Prostate gland (tissue), 2 donors: ENCODE results near the gene MILR1. TPM values are rescaled to one million over a fixed set of nuclear protein-coding genes. Genes with fewer than 3 reads are reported as not detected.

Experiments
- DNase-seq: peaks from one replicate; pipeline ENCODE4 v3.0.0-alpha.2; 2019; ENCODE audit warnings: low spot score
- H3K27ac ChIP-seq, 2 donors: fragments of 200-600 bp; sonication (generic); 2 replicates each; pipeline ENCODE4 v1.5.1; 2017 to 2019
- H3K27me3 ChIP-seq: fragments of 200-600 bp; sonication (generic); replicated peaks from 2 replicates; pipeline ENCODE4 v1.5.1; 2019; ENCODE audit not compliant: insufficient read depth
- H3K36me3 ChIP-seq, 2 donors: fragments of 200-600 bp; sonication (generic); 1 replicate in 1 of 2; 2 replicates in 1 of 2; pipeline versions ENCODE4 v1.5.1 to v1.8.1; 2017 to 2019
- H3K4me1 ChIP-seq: fragments of 200-600 bp; sonication (generic); replicated peaks from 2 replicates; pipeline ENCODE4 v1.5.1; 2019
- H3K4me3 ChIP-seq, 2 donors: fragments of 200-600 bp; sonication (generic); 2 replicates each; pipeline ENCODE4 v1.5.1; 2017 to 2019
- H3K9me3 ChIP-seq: fragments of 200-600 bp; sonication (generic); 2 replicates; pipeline ENCODE4 v1.5.1; 2017
- POLR2A ChIP-seq: fragments of 450-650 bp; IDR thresholded peaks from one replicate; pipeline ENCODE4 v1.6.1; 2016; ENCODE audit warnings: antibody characterized with exemption, mild to moderate bottlenecking
- POLR2AphosphoS5 ChIP-seq: sonication (generic); formaldehyde crosslinking; IDR thresholded peaks from one replicate; pipeline ENCODE4 v1.6.1; 2017; ENCODE audit warnings: antibody characterized with exemption
- WGBS: methylation state at CpG from one replicate; pipeline ENCODE4 v1.1.5; 2018; 5-methylcytosine and 5-hydroxymethylcytosine counted together
- intact Hi-C: fragments of 100-400 bp; cut with DNase I; formaldehyde crosslinking; loops from one replicate; pipeline ENCODE4 v1.14.2; 2022
- total RNA-seq, 2 donors: library from RNA; depleted of rRNA; stranded (reverse); fragments of >200 nt; gene quantifications; one replicate each; pipeline ENCODE4 v1.1.0, GENCODE V29; 2016
- TF ChIP-seq, protein P1 (sequence below), 4 experiments: fragments of 200-600 bp in 2 of 4; fragments of 450-650 bp in 2 of 4; sonication (generic) in 2 of 4; IDR thresholded peaks; 1 replicate in 3 of 4; 2 replicates in 1 of 4; pipeline ENCODE4 v1.5.1; 2016 to 2019; ENCODE audit warnings: antibody characterized with exemption in 4 of 4, mild to moderate bottlenecking in 2 of 4, moderate library complexity in 2 of 4

Gene MILR1
- total RNA-seq, 2 donors from 2014 or later: 0.77 to 4.3 TPM

DNA sequence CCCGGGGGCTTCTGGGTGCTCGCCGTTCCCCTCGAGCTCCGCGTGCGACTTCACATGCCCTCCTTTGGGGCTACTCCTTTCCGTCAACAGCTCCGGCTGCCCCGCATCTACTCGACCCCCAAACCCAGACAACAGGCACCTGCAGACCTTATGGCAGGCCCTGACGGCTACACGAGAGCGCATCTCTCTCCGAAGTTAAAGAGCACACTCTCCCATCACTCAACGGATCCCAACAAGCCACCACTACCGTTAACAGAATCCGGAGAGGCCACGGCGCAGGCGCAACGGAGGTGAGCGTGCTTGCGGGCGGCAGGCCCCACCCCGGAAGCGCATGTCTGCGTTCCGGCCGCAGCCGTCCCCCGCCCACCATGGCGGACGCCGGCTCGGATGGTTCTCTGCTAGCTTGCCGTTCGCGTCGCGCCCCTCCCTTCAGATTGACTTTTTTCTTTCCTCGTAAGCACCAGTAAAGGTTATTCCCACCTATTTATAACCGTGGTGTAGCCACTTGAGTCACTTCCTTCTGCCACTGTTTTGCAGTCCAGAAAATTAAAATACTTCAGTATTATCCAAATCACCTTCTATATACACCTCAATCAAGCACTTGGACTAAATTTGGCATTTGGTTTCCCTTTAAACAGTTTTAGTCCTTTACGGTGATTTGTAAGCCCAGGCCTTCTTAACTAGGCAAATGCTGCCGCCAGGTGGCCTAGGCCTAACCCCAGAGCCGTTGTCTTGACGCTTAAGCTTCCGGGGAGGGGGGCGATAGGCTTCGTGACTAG, 48.1 kb downstream of the MILR1 start, which contains the start of gene POLG2:
POLG2 (minus strand) TSS at position 269 of the 779 bp plus-strand sequence; CDS start at position 183, 86 bp downstream.
- H3K4me3 ChIP-seq: peak within 1 kb of the TSS; percentile 61 to 62
- DNase-seq: peak; percentile 85
- no peaks in the 10 kb centered on the region for H3K9me3 ChIP-seq
- H3K36me3 ChIP-seq: peaks cover 14 to 22% of the 10 kb centered on the region in 2 donors
- TF ChIP-seq POLR2AphosphoS5: peak; percentile 94
- peak; percentile 51 for TF ChIP-seq POLR2A
- TF ChIP-seq, protein P1, sequence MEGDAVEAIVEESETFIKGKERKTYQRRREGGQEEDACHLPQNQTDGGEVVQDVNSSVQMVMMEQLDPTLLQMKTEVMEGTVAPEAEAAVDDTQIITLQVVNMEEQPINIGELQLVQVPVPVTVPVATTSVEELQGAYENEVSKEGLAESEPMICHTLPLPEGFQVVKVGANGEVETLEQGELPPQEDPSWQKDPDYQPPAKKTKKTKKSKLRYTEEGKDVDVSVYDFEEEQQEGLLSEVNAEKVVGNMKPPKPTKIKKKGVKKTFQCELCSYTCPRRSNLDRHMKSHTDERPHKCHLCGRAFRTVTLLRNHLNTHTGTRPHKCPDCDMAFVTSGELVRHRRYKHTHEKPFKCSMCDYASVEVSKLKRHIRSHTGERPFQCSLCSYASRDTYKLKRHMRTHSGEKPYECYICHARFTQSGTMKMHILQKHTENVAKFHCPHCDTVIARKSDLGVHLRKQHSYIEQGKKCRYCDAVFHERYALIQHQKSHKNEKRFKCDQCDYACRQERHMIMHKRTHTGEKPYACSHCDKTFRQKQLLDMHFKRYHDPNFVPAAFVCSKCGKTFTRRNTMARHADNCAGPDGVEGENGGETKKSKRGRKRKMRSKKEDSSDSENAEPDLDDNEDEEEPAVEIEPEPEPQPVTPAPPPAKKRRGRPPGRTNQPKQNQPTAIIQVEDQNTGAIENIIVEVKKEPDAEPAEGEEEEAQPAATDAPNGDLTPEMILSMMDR (IDR thresholded peaks at IDR 0.05): peak in 3 of 4 experiments; percentile 14 to 51 (median 37)
- peak within 1 kb of the TSS; percentile 70 to 71 for H3K27ac ChIP-seq
- intact Hi-C loops: no loop called here
- peaks cover 14% of the 10 kb centered on the region for H3K4me1 ChIP-seq
- under 1% methylated on average over 50 of the region's 50 CpGs for WGBS
- H3K27me3 ChIP-seq: no peaks in the 10 kb centered on the region

DNA sequence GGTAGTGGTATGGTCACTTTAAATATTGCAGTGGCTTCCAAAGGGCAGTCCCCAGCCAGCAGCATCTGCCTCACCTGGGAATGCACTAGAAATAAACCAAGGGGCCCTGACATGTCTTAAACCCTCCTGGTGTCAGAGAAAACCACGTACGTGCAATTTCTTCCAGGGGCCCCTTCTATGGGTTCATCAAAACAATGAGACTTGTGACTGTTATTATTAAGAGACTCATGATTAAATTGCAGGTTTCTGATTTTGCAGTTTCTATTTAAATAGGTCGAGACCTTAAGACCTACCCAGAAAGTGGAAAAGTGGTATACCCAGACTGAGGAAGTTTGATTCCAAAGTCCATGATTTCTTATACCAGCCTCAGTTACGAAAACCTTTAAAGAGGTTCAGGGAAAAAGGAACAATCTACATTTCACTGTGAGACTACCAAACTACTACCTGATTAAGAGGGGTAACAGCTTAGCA, 48.7 kb downstream of the MILR1 start:
- TF ChIP-seq, protein P1 (IDR thresholded peaks at IDR 0.05): no peak
- TF ChIP-seq POLR2AphosphoS5: no peak
- TF ChIP-seq POLR2A: no peak
- Histone ChIP-seq H3K27ac (peak overlapping the region; percentile 70 to 71), H3K36me3 (peaks cover 14 to 23% of the 10 kb centered on the region in 2 donors), H3K4me1 (peaks cover 14% of the 10 kb centered on the region), H3K27me3 (no peaks in the 10 kb centered on the region), H3K9me3 (no peaks in the 10 kb centered on the region), H3K4me3 (peak overlapping the region; percentile 61 to 62)
- 43% methylated on average over 4 of the region's 4 CpGs for WGBS
- intact Hi-C loops: no loop called here
- DNase-seq: no peak

DNA sequence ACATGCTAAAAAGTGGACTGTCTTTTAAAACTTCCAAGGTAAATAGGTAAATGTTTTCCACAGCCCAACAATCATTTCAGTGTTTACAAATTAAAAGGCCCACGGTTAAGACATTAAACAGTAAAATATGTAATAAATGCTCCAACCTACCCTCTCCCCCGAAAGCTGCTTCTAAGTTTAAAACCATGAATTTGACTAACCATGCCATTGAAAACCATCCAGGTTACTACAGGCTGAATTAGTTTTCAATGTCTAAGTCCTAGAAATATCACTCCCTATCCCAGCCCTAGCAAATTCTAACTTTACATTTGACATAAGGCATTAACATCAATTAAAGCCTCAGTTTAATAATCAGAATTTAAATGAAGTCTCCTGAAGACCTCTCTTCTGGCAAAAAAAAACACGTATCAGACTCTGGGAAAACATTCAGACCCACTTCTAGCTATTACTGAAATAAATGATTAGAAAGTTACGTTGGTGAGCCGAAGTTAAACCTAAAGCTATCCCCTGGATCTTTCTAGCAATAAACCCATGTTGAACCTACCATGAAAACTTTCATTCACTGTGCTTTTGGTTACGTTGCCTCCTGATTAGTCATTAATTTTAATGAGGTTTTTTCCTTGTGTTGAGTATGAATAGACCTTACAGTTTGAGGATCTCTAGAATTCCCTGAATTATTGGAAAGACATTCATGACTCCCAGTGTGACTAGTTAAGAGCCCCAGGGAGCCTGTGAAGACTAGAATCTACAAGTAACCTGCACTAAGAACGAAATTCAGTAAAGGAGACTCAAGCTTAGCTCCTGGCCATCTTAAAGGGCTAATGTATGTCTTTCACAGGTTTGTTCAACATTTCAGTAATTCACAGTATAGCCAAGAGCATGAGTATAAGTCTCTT, 49.6 kb downstream of the MILR1 start:
- H3K4me1 ChIP-seq: peaks cover 14% of the 10 kb centered on the region
- H3K27ac ChIP-seq: no peak overlapping the region

DNA sequence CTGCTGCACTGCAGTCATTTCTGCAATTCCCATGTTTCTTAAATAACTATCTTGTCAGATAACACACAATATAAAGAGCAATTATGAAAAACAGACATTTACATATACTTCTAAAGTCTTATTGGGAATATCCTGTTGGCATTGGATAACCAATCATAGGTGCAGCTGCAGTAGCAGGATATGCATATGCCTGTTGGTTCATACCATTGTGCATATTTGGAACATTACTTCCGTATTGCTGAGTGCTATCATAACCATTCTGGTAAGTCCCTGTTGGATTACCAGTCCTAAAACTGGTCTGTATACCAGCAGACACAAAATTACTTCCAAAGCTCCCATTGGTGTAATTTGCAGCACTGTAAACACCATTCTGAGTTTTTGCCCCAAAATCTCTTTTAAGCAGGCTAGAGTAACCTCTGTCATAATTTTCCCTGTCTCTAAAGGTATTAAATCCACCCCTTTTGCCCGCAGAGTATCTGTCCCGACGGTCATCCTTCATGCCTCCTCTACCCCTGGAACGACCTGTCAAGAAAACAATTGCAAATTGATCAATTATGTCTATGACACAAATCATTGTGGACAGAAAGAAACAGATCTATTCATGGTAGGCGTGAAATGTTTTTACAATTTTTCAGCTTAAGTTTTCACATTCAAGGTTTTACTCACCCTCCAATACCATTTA, 51.0 kb downstream of the MILR1 start:
- no peaks in the 10 kb centered on the region for H3K27me3 ChIP-seq
- H3K36me3 ChIP-seq: peaks cover 23 to 27% of the 10 kb centered on the region in 2 donors
- 83% methylated on average over 6 of the region's 6 CpGs for WGBS
- H3K27ac ChIP-seq: no peak overlapping the region
- intact Hi-C loops: loop anchor here (5.0 to 10.0 kb wide), 2 partner anchors 162 to 175 kb away; partner anchors contain the start of gene SMURF2
- H3K9me3 ChIP-seq: no peaks in the 10 kb centered on the region
- H3K4me1 ChIP-seq: peaks cover 17% of the 10 kb centered on the region
- DNase-seq: no peak
- TF ChIP-seq POLR2AphosphoS5 (no peak), POLR2A (no peak)
- TF ChIP-seq, protein P1 (IDR thresholded peaks at IDR 0.05): no peak
- no peak overlapping the region for H3K4me3 ChIP-seq

More for the DNA sequence above, 49.6 kb downstream of the MILR1 start:
- WGBS: 54% methylated on average over 7 of the region's 7 CpGs
- TF ChIP-seq, protein P1 (IDR thresholded peaks at IDR 0.05): no peak
- TF ChIP-seq POLR2AphosphoS5 (no peak), POLR2A (no peak)
- Histone ChIP-seq H3K36me3 (peaks cover 22 to 27% of the 10 kb centered on the region in 2 donors), H3K27me3 (no peaks in the 10 kb centered on the region), H3K9me3 (no peaks in the 10 kb centered on the region), H3K4me3 (no peak overlapping the region)
- intact Hi-C loops: no loop called here
- DNase-seq: no peak
